Naive thymus-derived CD4-positive, alpha-beta T cell (primary cell): Measurements from ENCODE around the gene PAN2. TPM values are rescaled to one million over a fixed set of nuclear protein-coding genes. Genes with fewer than 3 reads are reported as not detected.
A peak's percentile ranks its signal among the peaks of the same experiment; 100 is the strongest.
"Not testable (repeated sequence)": the region's sequence is repeated elsewhere in the genome, so short reads cannot be mapped to it uniquely, and the experiment has no call there.

ENCODE experiments used
- ATAC-seq: fragments of 150-1000 bp; cut with Tn5 transposase; 2 replicates; pipeline ENCODE4 v1.10.0; 2021; ENCODE audit warnings: mild to moderate bottlenecking, moderate library complexity
- CTCF ChIA-PET: fragments of 350-600 bp; sonication (Branson Sonifier 250); formaldehyde crosslinking; loops from one replicate; lab custom pipeline; 2021; ENCODE audit warnings: antibody characterized with exemption; lab: Charles Lee
- POLR2A ChIA-PET: fragments of 350-600 bp; sonication (Branson Sonifier 250); formaldehyde crosslinking; loops from one replicate; lab custom pipeline; 2021; ENCODE audit warnings: antibody characterized with exemption, inconsistent platforms; lab: Charles Lee
- DNase-seq, 9 donors: peaks; one replicate each; pipeline versions ENCODE4 v3.0.0 to v3.0.0-alpha.2; 2020 to 2022; ENCODE audit warnings: mixed read lengths in 1 of 9
- H3K27ac ChIP-seq: one replicate; pipeline ENCODE4 v1.7.0; 2013; ENCODE audit warnings: mild to moderate bottlenecking, low read depth, low read length, moderate library complexity
- H3K27me3 ChIP-seq, 2 donors: one replicate each; pipeline ENCODE4 v1.7.0; 2013; ENCODE audit warnings: low read length in 2 of 2, mild to moderate bottlenecking in 2 of 2, moderate library complexity in 2 of 2; ENCODE audit not compliant: control insufficient read depth in 2 of 2, insufficient read depth in 2 of 2
- H3K36me3 ChIP-seq, 3 experiments: 1 replicate in 2 of 3; 2 replicates in 1 of 3; pipeline ENCODE4 v1.7.0; 2013; ENCODE audit warnings: low read length in 3 of 3, mild to moderate bottlenecking in 3 of 3, moderate library complexity in 1 of 3; ENCODE audit not compliant: insufficient read depth in 3 of 3, control insufficient read depth in 2 of 3
- H3K4me1 ChIP-seq, 2 donors: one replicate each; pipeline ENCODE4 v1.7.0; 2013; ENCODE audit warnings: low read length in 2 of 2, mild to moderate bottlenecking in 2 of 2, moderate library complexity in 1 of 2; ENCODE audit not compliant: control insufficient read depth in 2 of 2, insufficient read depth in 2 of 2
- H3K4me3 ChIP-seq: 2 replicates; pipeline ENCODE4 v1.7.0; 2013; ENCODE audit warnings: mild to moderate bottlenecking, low read length
- H3K9me3 ChIP-seq, 3 experiments: 1 replicate in 2 of 3; 2 replicates in 1 of 3; pipeline ENCODE4 v1.7.0; 2013; ENCODE audit warnings: low read length in 3 of 3; ENCODE audit not compliant: control insufficient read depth in 2 of 3
- H3K27ac Mint-ChIP-seq, 9 donors: one replicate each; pipeline ENCODE4 v1.8.0; 2020 to 2022; ENCODE audit warnings: mixed read lengths in 9 of 9, mild to moderate bottlenecking in 8 of 9, moderate library complexity in 5 of 9, inconsistent platforms in 2 of 9
- H3K27me3 Mint-ChIP-seq, 5 donors: one replicate each; pipeline ENCODE4 v1.8.0; 2021 to 2022; ENCODE audit warnings: mixed read lengths in 5 of 5, mild to moderate bottlenecking in 1 of 5
- H3K36me3 Mint-ChIP-seq, 5 donors: one replicate each; pipeline ENCODE4 v1.8.0; 2020 to 2022; ENCODE audit warnings: mixed read lengths in 5 of 5, mild to moderate bottlenecking in 3 of 5, inconsistent platforms in 1 of 5
- H3K4me1 Mint-ChIP-seq, 7 donors: one replicate each; pipeline ENCODE4 v1.8.0; 2020 to 2022; ENCODE audit warnings: mixed read lengths in 7 of 7, mild to moderate bottlenecking in 3 of 7, inconsistent platforms in 1 of 7
- H3K4me3 Mint-ChIP-seq, 10 donors: one replicate each; pipeline ENCODE4 v1.8.0; 2020 to 2022; ENCODE audit warnings: mild to moderate bottlenecking in 10 of 10, mixed read lengths in 10 of 10, moderate library complexity in 6 of 10, inconsistent platforms in 2 of 10
- H3K9me3 Mint-ChIP-seq, 11 donors: one replicate each; pipeline ENCODE4 v1.8.0; 2020 to 2022; ENCODE audit warnings: mixed read lengths in 11 of 11, mild to moderate bottlenecking in 4 of 11, inconsistent platforms in 1 of 11, moderate library complexity in 1 of 11
- intact Hi-C, 2 donors: fragments of 100-400 bp; cut with micrococcal nuclease; formaldehyde crosslinking; loops; one replicate each; pipeline ENCODE4 v1.15.1; 2023
- polyA plus RNA-seq, 2 donors: library from polyadenylated mRNA; unstranded; fragments of 300-500 nt; fragmentation: Illumina TruSeq; gene quantifications; one replicate each; pipeline ENCODE4 v1.2.3, GENCODE V29; 2021
- total RNA-seq, 6 experiments: library from RNA in 5 of 6; stranded (reverse) in 5 of 6; gene quantifications; 1 replicate in 5 of 6; 2 replicates in 1 of 6; pipeline ENCODE4 v1.2.3 and lab custom pipeline; 2021 to 2026

Gene PAN2
- total and polyA plus RNA-seq, 7 experiments from 2014 or later = 11.4 to 279 (median 140) TPM

GRCh38 chr12:56338308-56339157 is 4.7 kb upstream of the PAN2 start, which contains the start of gene IL23A:
Gene IL23A, plus strand, starts transcription at chr12:56338884. Its CDS starts 161 bp downstream, at chr12:56339045.
- DNase-seq = peak; percentile 42 to 95 (median 82)

GRCh38 chr12:56337753-56338251 is 4.0 kb upstream of the PAN2 start:
- H3K27me3 ChIP-seq = no peaks in the 10 kb centered on the region
- peak overlapping the region; percentile 22 for H3K4me3 ChIP-seq
- Mint-ChIP-seq H3K27ac (peak overlapping the region; percentile 98 to 100 (median 99)), H3K27me3 (peaks cover 0 to 2% (median 0%) of the 10 kb centered on the region in 5 donors), H3K4me1 (peaks cover 23 to 75% (median 62%) of the 10 kb centered on the region in 7 donors), H3K9me3 (peaks cover 0 to 2% (median 0%) of the 10 kb centered on the region in 11 donors), H3K36me3 (peaks cover 0 to 18% (median 10%) of the 10 kb centered on the region in 5 donors), H3K4me3 (peak overlapping the region in 6 of 10 donors; percentile 91 to 99 (median 94))
- H3K9me3 ChIP-seq = no peaks in the 10 kb centered on the region
- H3K27ac ChIP-seq = peak overlapping the region; percentile 95
- H3K36me3 ChIP-seq = peaks cover 0 to 16% (median 0%) of the 10 kb centered on the region in 3 experiments
- ATAC-seq (no peak), DNase-seq (no peak)
- ChIA-PET POLR2A (interaction anchor here (0.6 to 9.8 kb wide), 18 partner anchors 10 to 1235 kb away, joined by 3 to 156 read pairs (median 6); partner anchors contain the start of genes APOF, CNPY2, COQ10A and ESYT1), CTCF (interaction anchor here (0.7 to 2.6 kb wide), 5 partner anchors 9 to 126 kb away, joined by 3 to 10 read pairs (median 4); partner anchors contain the start of gene STAT2)
- H3K4me1 ChIP-seq = peaks cover 33 to 35% of the 10 kb centered on the region in 2 donors
- intact Hi-C loops = loop anchor here (1.0 to 10.0 kb wide), 7 partner anchors 22 to 1407 kb away; partner anchors contain the start of genes STAT2 (in 2 of the 2), CS (in 1 of the 2), PTGES3 (in 1 of the 2) and TSPAN31 (in 1 of the 2)

More at GRCh38 chr12:56338308-56339157, 4.7 kb upstream of the PAN2 start, which contains the start of gene IL23A:
- Mint-ChIP-seq H3K27me3 (peaks cover 0 to 2% (median 0%) of the 10 kb centered on the region in 5 donors), H3K36me3 (peaks cover 6 to 23% (median 16%) of the 10 kb centered on the region in 5 donors), H3K4me1 (peaks cover 17 to 68% (median 54%) of the 10 kb centered on the region in 7 donors), H3K27ac (peak within 1 kb of the TSS; percentile 98 to 100 (median 99)), H3K9me3 (peaks cover 0 to 2% (median 0%) of the 10 kb centered on the region in 11 donors), H3K4me3 (peak within 1 kb of the TSS; percentile 91 to 99 (median 94))
- Histone ChIP-seq H3K27me3 (no peaks in the 10 kb centered on the region), H3K4me1 (peaks cover 28 to 29% of the 10 kb centered on the region in 2 donors), H3K36me3 (peaks cover 0 to 23% (median 0%) of the 10 kb centered on the region in 3 experiments), H3K9me3 (no peaks in the 10 kb centered on the region), H3K27ac (peak within 1 kb of the TSS; percentile 95), H3K4me3 (peak within 1 kb of the TSS; percentile 67)
- ATAC-seq = peak; percentile 85
- intact Hi-C loops = loop anchor here (1.0 to 10.0 kb wide), 7 partner anchors 22 to 1406 kb away; partner anchors contain the start of genes STAT2 (in 2 of the 2), CS (in 1 of the 2), PTGES3 (in 1 of the 2) and TSPAN31 (in 1 of the 2)
- CTCF ChIA-PET = interaction anchor here (0.6 to 2.6 kb wide), 8 partner anchors 8 to 125 kb away, joined by 3 to 10 read pairs (median 4); partner anchors contain the start of gene STAT2
- POLR2A ChIA-PET = interaction anchor here (0.6 to 9.8 kb wide), 24 partner anchors 11 to 621 kb away, joined by 3 to 156 read pairs (median 4); partner anchors contain the start of genes APOF, CNPY2, COQ10A and ESYT1

- H3K27me3 Mint-ChIP-seq = peaks cover 0 to 2% (median 0%) of the 10 kb centered on the region in 5 donors
- ChIA-PET POLR2A (interaction anchor here (0.6 to 9.8 kb wide), 6 partner anchors 15 to 131 kb away, joined by 3 to 156 read pairs (median 16); partner anchors contain the start of genes APOF, CNPY2 and STAT2), CTCF (interaction anchor here (0.6 to 2.6 kb wide), 4 partner anchors 15 to 128 kb away, joined by 3 to 10 read pairs (median 4); no protein-coding TSS in a partner anchor)
- H3K27me3 ChIP-seq = no peaks in the 10 kb centered on the region
- DNase-seq (no peak), ATAC-seq (no peak)
- intact Hi-C loops = loop anchor here in 1 of 2 donors (10.0 kb wide), 1 partner anchor 1408 kb away; the partner anchor contains the start of gene TSPAN31
- H3K36me3 ChIP-seq = peaks cover 0 to 11% (median 0%) of the 10 kb centered on the region in 3 experiments
- H3K4me3 Mint-ChIP-seq = peak overlapping the region in 7 of 10 donors; percentile 0 to 37 (median 25)
- peaks cover 27 to 83% (median 67%) of the 10 kb centered on the region in 7 donors for H3K4me1 Mint-ChIP-seq
- peaks cover 0 to 2% (median 0%) of the 10 kb centered on the region in 11 donors for H3K9me3 Mint-ChIP-seq
- H3K9me3 ChIP-seq = no peaks in the 10 kb centered on the region
- peaks cover 40% of the 10 kb centered on the region in 2 donors for H3K4me1 ChIP-seq
- H3K27ac ChIP-seq = peak overlapping the region; percentile 30
- no peak overlapping the region for H3K4me3 ChIP-seq
- peak overlapping the region; percentile 31 to 99 (median 91) for H3K27ac Mint-ChIP-seq
- H3K36me3 Mint-ChIP-seq = peaks cover 0 to 17% (median 9%) of the 10 kb centered on the region in 5 donors
Measured at GRCh38 chr12:56336361-56337167, 2.8 kb upstream of the PAN2 start.

GRCh38 chr12:56335527-56335926 is 1.7 kb upstream of the PAN2 start:
- not testable (repeated sequence) for H3K4me3 Mint-ChIP-seq

GRCh38 chr12:56334490-56334793 is 642 bp upstream of the PAN2 start:
- Mint-ChIP-seq H3K9me3 (peaks cover 0 to 2% (median 0%) of the 10 kb centered on the region in 11 donors), H3K4me1 (peaks cover 22 to 71% (median 54%) of the 10 kb centered on the region in 7 donors), H3K27me3 (peaks cover 0 to 2% (median 0%) of the 10 kb centered on the region in 5 donors), H3K36me3 (peaks cover 0 to 19% (median 8%) of the 10 kb centered on the region in 5 donors), H3K4me3 (peak overlapping the region; percentile 89 to 99 (median 95)), H3K27ac (peak overlapping the region; percentile 97 to 100 (median 99))
- intact Hi-C loops = loop anchor here (1.0 to 10.0 kb wide), 12 partner anchors 12 to 1410 kb away; partner anchors contain the start of genes STAT2 (in 2 of the 2), TIMELESS (in 2 of the 2), ANKRD52 (in 1 of the 2) and COQ10A (in 1 of the 2)
- H3K9me3 ChIP-seq = no peaks in the 10 kb centered on the region
- no peaks in the 10 kb centered on the region for H3K36me3 ChIP-seq
- DNase-seq (peak in 1 of 9 donors; percentile 10), ATAC-seq (no peak)
- H3K27me3 ChIP-seq = no peaks in the 10 kb centered on the region
- H3K4me3 ChIP-seq = peak overlapping the region; percentile 93
- ChIA-PET POLR2A (interaction anchor here (0.6 to 9.8 kb wide), 7 partner anchors 9 to 120 kb away, joined by 3 to 156 read pairs (median 7); partner anchors contain the start of genes APOF, CNPY2 and STAT2), CTCF (interaction anchor here (1.1 to 3.0 kb wide), 2 partner anchors 26 to 130 kb away, joined by 6 to 9 read pairs; partner anchors contain the start of gene STAT2)
- peaks cover 30 to 33% of the 10 kb centered on the region in 2 donors for H3K4me1 ChIP-seq
- peak overlapping the region; percentile 98 for H3K27ac ChIP-seq

More at GRCh38 chr12:56335527-56335926, 1.7 kb upstream of the PAN2 start:
- peaks cover 0 to 17% (median 12%) of the 10 kb centered on the region in 5 donors for H3K36me3 Mint-ChIP-seq
- H3K4me3 ChIP-seq, DNase-seq, H3K9me3 ChIP-seq, H3K27me3 ChIP-seq, H3K9me3 Mint-ChIP-seq, H3K27me3 Mint-ChIP-seq, ATAC-seq, H3K36me3 ChIP-seq: not testable (repeated sequence)
- ChIA-PET CTCF (interaction anchor here (0.7 to 1.5 kb wide), 2 partner anchors 128 to 129 kb away, joined by 3 read pairs; no protein-coding TSS in a partner anchor), POLR2A (interaction anchor here (0.7 to 9.8 kb wide), 4 partner anchors 8 to 132 kb away, joined by 3 to 156 read pairs (median 35); partner anchors contain the start of genes APOF, CNPY2 and STAT2)
- Histone ChIP-seq H3K4me1 (peaks cover 39 to 40% of the 10 kb centered on the region in 2 donors), H3K27ac (peak overlapping the region; percentile 98)
- peaks cover 27 to 82% (median 64%) of the 10 kb centered on the region in 7 donors for H3K4me1 Mint-ChIP-seq
- intact Hi-C loops = loop anchor here in 1 of 2 donors (2.0 to 10.0 kb wide), 2 partner anchors 77 to 1409 kb away; partner anchors contain the start of genes ANKRD52 and TSPAN31
- H3K27ac Mint-ChIP-seq = peak overlapping the region in 7 of 9 donors; percentile 26 to 100 (median 99)
